ENCODE data around the gene PDLIM5.
A peak's percentile ranks its signal among the peaks of the same experiment; 100 is the strongest.

The PDLIM5 gene

DNA sequence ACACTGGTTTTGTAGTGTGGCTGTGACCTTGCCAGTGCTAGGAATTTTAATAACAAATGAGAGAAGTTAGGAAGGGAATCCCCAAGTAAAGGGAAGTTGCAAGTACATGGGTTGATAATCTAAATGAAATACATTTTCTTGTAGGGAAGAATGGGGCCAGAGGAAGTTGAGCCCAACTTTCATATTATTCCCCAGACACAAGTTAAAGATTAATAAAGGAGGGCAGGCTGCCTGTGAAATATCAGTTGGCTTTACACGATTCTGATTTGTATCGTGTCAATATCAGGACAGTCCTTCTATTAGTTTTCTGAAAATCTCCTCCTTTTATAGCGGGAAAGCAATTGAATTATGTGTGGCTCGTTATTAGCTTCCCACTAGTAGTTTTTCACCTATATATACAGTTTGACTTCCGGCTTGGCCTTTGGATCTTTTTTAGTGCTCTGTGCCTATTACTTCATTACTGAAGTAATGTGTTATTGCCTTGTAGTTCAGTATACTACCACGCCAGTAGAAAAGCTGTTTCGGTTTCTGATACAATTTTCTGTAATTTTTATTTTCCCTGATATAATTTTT is 1.7 kb downstream of the PDLIM5 start:
- TF ChIP-seq Cebpa-rat (IDR thresholded peaks at IDR 0.05): no peak
- H4K20me1 ChIP-seq: peaks cover 0 to 56% (median 6%) of the 10 kb centered on the region in 11 experiments; a peak in 10 of 22 replicates
- peak overlapping the region in 3 of 11 experiments; percentile 88 to 94 (median 90); a peak in 4 of 22 replicates for H3K9ac ChIP-seq
- H3K36me3 ChIP-seq: peaks cover 0 to 25% (median 0%) of the 10 kb centered on the region in 11 experiments; a peak in 6 of 22 replicates
- peak overlapping the region in 1 of 11 experiments; percentile 86; a peak in 2 of 22 replicates for H3K27ac ChIP-seq
- peak overlapping the region in 3 of 10 experiments; percentile 83 to 98 (median 98); a peak in 6 of 20 replicates for H3K4me3 ChIP-seq
- peak overlapping the region in 7 of 11 experiments; percentile 84 to 98 (median 87); a peak in 10 of 22 replicates for H3K4me2 ChIP-seq
- H3K9me3 ChIP-seq (replicated peaks in 1 of 11): no peaks in the 10 kb centered on the region
- H3K27me3 ChIP-seq: peaks cover 0 to 46% (median 29%) of the 10 kb centered on the region in 11 experiments; a peak in 18 of 22 replicates
- H3K4me1 ChIP-seq: peaks cover 17 to 38% (median 20%) of the 10 kb centered on the region in 10 experiments

DNA sequence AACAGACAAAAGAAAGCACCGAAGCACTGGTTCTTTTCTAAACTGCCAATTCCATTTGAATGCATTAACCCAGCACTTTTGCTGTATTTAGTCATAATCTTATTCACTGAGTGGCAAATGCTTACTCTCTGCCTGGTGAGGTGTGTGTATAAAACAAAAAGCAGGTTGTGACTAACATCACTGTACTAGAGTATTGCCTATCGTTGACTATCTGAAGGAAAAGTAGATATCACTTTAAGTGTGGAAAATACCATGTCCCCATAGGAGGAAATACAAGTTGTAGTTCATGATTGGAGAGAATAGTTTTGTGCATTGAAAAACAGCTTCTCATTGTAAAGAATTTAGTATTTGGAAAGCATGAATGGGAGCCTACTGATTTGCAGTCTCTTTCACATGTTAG is 2.7 kb downstream of the PDLIM5 start:
- Histone ChIP-seq H3K27me3 (peaks cover 0 to 46% (median 29%) of the 10 kb centered on the region in 11 experiments; a peak in 18 of 22 replicates), H3K4me2 (peak overlapping the region in 2 of 11 experiments; percentile 84 to 87; a peak in 4 of 22 replicates), H4K20me1 (peaks cover 0 to 65% (median 6%) of the 10 kb centered on the region in 11 experiments; a peak in 10 of 22 replicates), H3K4me3 (no peak overlapping the region; a peak in 1 of 20 replicates), H3K9ac (no peak overlapping the region), H3K36me3 (peaks cover 0 to 29% (median 0%) of the 10 kb centered on the region in 11 experiments; a peak in 6 of 22 replicates), H3K9me3 (replicated peaks in 1 of 11) (no peaks in the 10 kb centered on the region), H3K27ac (no peak overlapping the region), H3K4me1 (peaks cover 17 to 38% (median 20%) of the 10 kb centered on the region in 10 experiments)
- no peak for TF ChIP-seq Cebpa-rat (IDR thresholded peaks at IDR 0.05)

DNA sequence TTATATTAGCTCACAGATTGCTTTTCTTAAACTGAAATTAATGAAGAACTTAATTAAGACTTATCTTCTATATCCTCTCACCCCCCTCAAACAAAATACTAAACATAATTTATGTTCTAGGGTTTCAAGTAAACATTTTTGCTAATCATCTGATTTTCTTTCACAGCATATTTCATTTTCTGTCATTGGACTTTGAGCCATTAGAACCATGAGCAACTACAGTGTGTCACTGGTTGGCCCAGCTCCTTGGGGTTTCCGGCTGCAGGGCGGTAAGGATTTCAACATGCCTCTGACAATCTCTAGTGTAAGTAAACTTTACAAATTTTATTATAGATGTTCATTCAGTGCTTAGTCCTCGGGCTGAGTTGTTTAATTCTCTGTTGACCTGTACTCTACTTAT is 3.3 kb downstream of the PDLIM5 start:
- no peak for TF ChIP-seq Cebpa-rat (IDR thresholded peaks at IDR 0.05)
- no peak overlapping the region for H3K27ac ChIP-seq
- H3K36me3 ChIP-seq: peaks cover 0 to 29% (median 0%) of the 10 kb centered on the region in 11 experiments; a peak in 6 of 22 replicates
- no peak overlapping the region for H3K9ac ChIP-seq
- no peak overlapping the region for H3K4me3 ChIP-seq
- peak overlapping the region in 1 of 11 experiments; percentile 87; a peak in 2 of 22 replicates for H3K4me2 ChIP-seq
- peaks cover 0 to 72% (median 6%) of the 10 kb centered on the region in 11 experiments; a peak in 10 of 22 replicates for H4K20me1 ChIP-seq
- H3K27me3 ChIP-seq: peaks cover 0 to 46% (median 29%) of the 10 kb centered on the region in 11 experiments; a peak in 18 of 22 replicates
- no peaks in the 10 kb centered on the region for H3K9me3 ChIP-seq (replicated peaks in 1 of 11)
- peaks cover 17 to 38% (median 20%) of the 10 kb centered on the region in 10 experiments for H3K4me1 ChIP-seq

DNA sequence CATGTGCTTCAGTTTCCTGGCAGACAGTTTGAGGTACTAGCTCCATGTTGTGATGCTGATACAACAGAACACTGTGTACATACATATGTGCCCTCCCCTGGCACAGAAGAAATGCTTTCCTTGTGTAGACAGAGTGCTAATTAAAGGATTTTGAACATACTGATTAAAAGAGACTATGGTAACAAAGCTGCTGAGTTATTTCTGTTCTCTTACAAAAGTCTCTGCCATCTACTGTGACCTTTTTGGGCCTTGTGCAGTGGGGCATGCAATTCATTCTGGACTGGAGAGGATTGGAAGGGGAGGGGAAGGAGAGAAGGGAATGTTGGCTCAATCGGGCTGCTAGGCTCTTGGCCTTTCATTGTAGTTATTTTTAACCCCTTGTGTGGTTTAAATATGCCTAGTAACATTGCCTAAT is 6.0 kb downstream of the PDLIM5 start:
- H3K27ac ChIP-seq: no peak overlapping the region
- peaks cover 7 to 33% (median 11%) of the 10 kb centered on the region in 10 experiments for H3K4me1 ChIP-seq
- H3K9ac ChIP-seq: no peak overlapping the region
- H3K27me3 ChIP-seq: peaks cover 0 to 27% (median 18%) of the 10 kb centered on the region in 11 experiments; a peak in 18 of 22 replicates
- H3K9me3 ChIP-seq (replicated peaks in 1 of 11): no peaks in the 10 kb centered on the region
- no peak overlapping the region for H3K4me3 ChIP-seq
- peaks cover 0 to 29% (median 0%) of the 10 kb centered on the region in 11 experiments; a peak in 6 of 22 replicates for H3K36me3 ChIP-seq
- no peak for TF ChIP-seq Cebpa-rat (IDR thresholded peaks at IDR 0.05)
- peak overlapping the region in 9 of 11 experiments; percentile 7 to 56 (median 20); a peak in 6 of 22 replicates for H3K4me2 ChIP-seq
- peaks cover 0 to 98% (median 6%) of the 10 kb centered on the region in 11 experiments; a peak in 10 of 22 replicates for H4K20me1 ChIP-seq

DNA sequence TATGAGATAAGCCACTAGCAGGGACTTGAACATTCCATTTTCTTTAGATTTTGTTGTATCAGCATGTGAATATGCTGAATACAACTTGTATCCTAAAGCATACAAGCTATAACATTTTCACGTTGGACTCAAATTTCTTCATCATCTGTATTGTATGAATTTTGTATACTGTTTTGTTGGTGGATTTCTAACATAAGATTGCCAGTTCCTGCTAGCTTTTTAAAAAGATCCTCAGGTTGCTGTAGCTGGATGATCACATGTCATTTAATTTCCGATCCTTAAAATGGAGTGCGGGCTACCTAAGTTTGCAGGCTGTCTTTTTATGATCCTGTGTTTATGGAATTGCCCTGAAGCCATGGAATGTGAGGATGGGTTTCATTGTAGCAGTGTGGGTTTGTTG is 6.9 kb downstream of the PDLIM5 start:
- TF ChIP-seq Cebpa-rat (IDR thresholded peaks at IDR 0.05): no peak
- H4K20me1 ChIP-seq: peaks cover 0 to 100% (median 0%) of the 10 kb centered on the region in 11 experiments; a peak in 7 of 22 replicates
- no peak overlapping the region for H3K4me3 ChIP-seq
- no peak overlapping the region for H3K4me2 ChIP-seq
- peaks cover 0 to 17% (median 9%) of the 10 kb centered on the region in 11 experiments; a peak in 17 of 22 replicates for H3K27me3 ChIP-seq
- H3K27ac ChIP-seq: no peak overlapping the region
- peaks cover 4 to 26% (median 5%) of the 10 kb centered on the region in 10 experiments; a peak in 16 of 20 replicates for H3K4me1 ChIP-seq
- peaks cover 0 to 29% (median 0%) of the 10 kb centered on the region in 11 experiments; a peak in 6 of 22 replicates for H3K36me3 ChIP-seq
- H3K9ac ChIP-seq: no peak overlapping the region
- H3K9me3 ChIP-seq (replicated peaks in 1 of 11): no peaks in the 10 kb centered on the region

DNA sequence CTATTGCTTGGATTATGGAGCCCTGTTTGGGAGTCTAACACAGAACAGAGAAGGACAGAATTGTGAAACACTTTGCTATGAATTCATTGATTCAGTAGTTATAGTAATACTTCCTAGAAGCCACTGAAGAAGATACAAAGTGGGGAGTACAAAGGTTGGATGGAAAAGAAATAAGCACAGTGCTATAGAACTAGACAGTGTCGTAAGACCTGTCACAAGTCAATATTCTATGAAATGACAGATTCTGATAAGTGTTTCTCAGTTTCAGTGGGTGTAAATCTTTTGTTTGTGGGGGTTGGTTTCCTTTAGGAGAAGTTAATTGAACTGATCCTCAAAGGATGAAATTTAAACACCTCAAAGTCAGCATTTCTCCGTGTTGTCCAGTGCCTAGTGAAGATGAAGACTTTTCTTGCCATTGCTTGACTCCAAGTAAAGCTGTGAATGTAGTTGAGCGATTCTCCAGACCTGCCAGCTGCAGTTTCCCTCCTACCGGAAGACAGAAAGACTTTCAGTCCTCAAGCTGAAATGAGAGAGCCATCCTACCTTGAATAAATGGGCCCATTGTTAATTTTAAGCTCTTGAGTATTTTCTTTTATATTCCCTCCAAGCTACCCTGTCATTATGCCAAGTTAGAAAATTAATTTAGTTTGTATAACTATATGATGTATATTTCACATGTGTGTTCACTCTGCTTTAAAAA is 7.9 kb downstream of the PDLIM5 start:
- Histone ChIP-seq H3K27ac (no peak overlapping the region), H3K4me3 (no peak overlapping the region), H3K27me3 (peaks cover 0 to 8% (median under 1%) of the 10 kb centered on the region in 11 experiments; a peak in 6 of 22 replicates), H3K9ac (no peak overlapping the region), H4K20me1 (peaks cover 0 to 100% (median 0%) of the 10 kb centered on the region in 11 experiments; a peak in 5 of 22 replicates), H3K36me3 (peaks cover 0 to 29% (median 0%) of the 10 kb centered on the region in 11 experiments; a peak in 6 of 22 replicates), H3K9me3 (replicated peaks in 1 of 11) (no peaks in the 10 kb centered on the region), H3K4me1 (peaks cover 4 to 17% (median 5%) of the 10 kb centered on the region in 10 experiments; a peak in 15 of 20 replicates), H3K4me2 (no peak overlapping the region)
- no peak for TF ChIP-seq Cebpa-rat (IDR thresholded peaks at IDR 0.05)

DNA sequence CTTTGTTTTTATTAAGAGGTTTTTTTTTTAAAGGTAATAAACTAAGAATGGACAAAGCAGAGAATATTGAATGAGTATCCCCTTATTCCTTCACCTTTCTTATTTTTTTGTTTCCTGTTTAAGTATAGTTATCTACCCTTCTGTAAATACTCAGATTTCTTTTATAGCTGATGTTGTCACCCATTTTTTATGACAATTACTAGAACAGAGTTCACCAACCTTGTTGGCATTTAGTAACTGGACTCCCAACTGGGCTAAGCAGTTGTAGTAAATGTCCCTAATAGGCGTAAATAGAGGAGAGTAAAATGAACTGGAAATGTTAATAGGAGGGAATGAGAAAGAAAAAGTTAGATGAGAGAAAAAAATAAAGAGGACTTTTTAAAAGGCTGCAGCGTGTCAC is 9.8 kb downstream of the PDLIM5 start:
- Histone ChIP-seq H3K27ac (no peak overlapping the region), H3K4me3 (no peak overlapping the region), H4K20me1 (peaks cover 0 to 100% (median 0%) of the 10 kb centered on the region in 11 experiments; a peak in 4 of 22 replicates), H3K4me2 (no peak overlapping the region), H3K36me3 (peaks cover 0 to 15% (median 0%) of the 10 kb centered on the region in 11 experiments; a peak in 4 of 22 replicates), H3K27me3 (no peaks in the 10 kb centered on the region), H3K9ac (no peak overlapping the region), H3K9me3 (replicated peaks in 1 of 11) (no peaks in the 10 kb centered on the region), H3K4me1 (peaks cover 4 to 8% (median 5%) of the 10 kb centered on the region in 10 experiments; a peak in 15 of 20 replicates)
- TF ChIP-seq Cebpa-rat (IDR thresholded peaks at IDR 0.05): no peak

DNA sequence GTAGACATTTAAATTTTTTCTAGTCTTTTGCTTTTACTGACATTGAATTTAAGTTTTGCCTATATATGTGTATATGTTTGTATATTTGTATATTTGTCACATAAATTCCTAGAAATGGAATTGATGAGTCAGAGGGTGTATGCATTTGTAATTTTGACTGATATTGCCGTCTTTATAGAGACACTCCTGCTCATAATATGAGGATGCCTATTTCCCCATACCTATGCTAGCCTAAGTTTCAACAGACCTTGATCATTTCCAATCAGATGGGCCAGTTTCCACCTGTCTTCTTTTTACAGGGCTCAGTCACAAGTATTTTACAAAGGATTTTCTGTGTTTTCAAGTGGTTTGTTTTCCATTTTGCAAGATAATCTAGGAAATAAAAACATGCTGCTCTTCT is 10.8 kb downstream of the PDLIM5 start:
- peaks cover 0 to 100% (median 0%) of the 10 kb centered on the region in 11 experiments; a peak in 4 of 22 replicates for H4K20me1 ChIP-seq
- H3K4me1 ChIP-seq: peaks cover 2 to 4% (median 3%) of the 10 kb centered on the region in 10 experiments; a peak in 15 of 20 replicates
- H3K36me3 ChIP-seq: peaks cover 0 to 8% (median 0%) of the 10 kb centered on the region in 11 experiments; a peak in 2 of 22 replicates
- no peak overlapping the region for H3K27ac ChIP-seq
- no peak overlapping the region for H3K4me3 ChIP-seq
- TF ChIP-seq Cebpa-rat (IDR thresholded peaks at IDR 0.05): no peak
- no peaks in the 10 kb centered on the region for H3K27me3 ChIP-seq
- no peak overlapping the region for H3K9ac ChIP-seq
- H3K4me2 ChIP-seq: no peak overlapping the region
- no peaks in the 10 kb centered on the region for H3K9me3 ChIP-seq (replicated peaks in 1 of 11)
